Mammary epithelial cell (primary cell): Measurements from ENCODE around the gene SLC46A3.

ENCODE experiments used
- CTCF ChIP-seq, 2 donors: IDR thresholded peaks in 1 of 2; conservative IDR thresholded peaks in 1 of 2; 2 replicates each; pipeline ENCODE4 v1.5.1; 2011 to 2012; ENCODE audit warnings: inconsistent platforms in 2 of 2, low read length in 2 of 2, mild to moderate bottlenecking in 2 of 2, control low read depth in 1 of 2, low read depth in 1 of 2; ENCODE audit not compliant: insufficient read depth in 1 of 2; ENCODE audit errors: extremely low read depth in 1 of 2
- EZH2 ChIP-seq: IDR thresholded peaks from 2 replicates; pipeline ENCODE4 v1.6.1; 2012; ENCODE audit warnings: low read length, inconsistent platforms, borderline replicate concordance

GRCh38 chr13:28755546-28755870 lies 36.7 kb upstream of the SLC46A3 start:
- TF ChIP-seq CTCF (conservative IDR thresholded peaks at IDR 0.05 in 1 of 2, IDR thresholded peaks at IDR 0.05 in 1 of 2; ENCODE audit: extremely low read depth in 1 of 2, insufficient read depth in 1 of 2, low read depth in 1 of 2, low read length in 2 of 2): no peak
- TF ChIP-seq EZH2: no peak
